ENCODE results near the gene CNOT3. TPM values are rescaled to one million over a fixed set of nuclear protein-coding genes. Genes with fewer than 3 reads are reported as not detected.

CNOT3 gene
- total and polyA plus RNA-seq, 2 of the 13 experiments (the other 11 are each of a cell fraction or from before 2014, with no cell fraction given) = 4.3 to 5.8 TPM

DNA sequence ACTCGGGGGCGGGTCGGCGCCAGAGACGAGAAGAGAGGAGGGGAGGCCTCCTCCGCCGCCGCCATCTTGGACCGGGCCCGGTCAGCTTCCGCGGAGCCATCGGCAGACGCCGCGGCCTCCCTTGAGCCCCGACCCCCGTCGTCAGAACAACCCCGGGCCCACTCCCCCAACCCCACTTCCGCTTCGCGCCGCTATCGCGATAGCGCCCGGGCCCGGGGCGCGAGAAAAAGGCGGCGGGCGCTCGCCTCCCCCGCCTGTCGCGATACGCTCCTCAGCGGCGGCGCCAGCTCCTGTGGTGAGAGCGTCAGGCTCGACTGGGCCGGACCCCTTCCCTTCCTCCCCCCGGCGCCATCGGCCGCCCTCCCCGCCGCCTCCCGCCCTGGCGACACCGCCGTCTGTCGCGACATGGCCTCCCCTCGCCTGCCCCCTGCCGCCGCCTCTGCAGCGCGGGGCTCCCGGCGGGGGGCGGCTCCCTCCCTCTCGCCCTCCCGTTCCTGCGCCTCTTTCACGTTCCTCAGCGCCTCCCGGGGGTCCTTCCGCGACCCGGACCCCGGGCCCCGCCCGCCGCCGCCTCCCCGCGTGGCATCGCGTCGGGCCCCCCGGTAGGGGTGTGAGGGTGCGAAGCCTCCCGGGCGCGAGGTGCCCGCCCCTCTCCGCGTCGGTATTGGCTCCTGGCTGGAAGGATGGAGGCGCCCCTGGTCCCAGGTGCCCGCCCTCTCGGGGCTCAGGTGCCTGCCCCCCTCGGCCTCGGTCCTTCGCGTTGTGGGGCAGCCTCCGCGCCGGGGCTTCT, at the start of gene CNOT3 (continued):
- TF ChIP-seq ZNF138 (CRISPR knock-in tag; IDR thresholded peaks at IDR 0.05; ENCODE audit: low read depth) (no peak), HES4 (CRISPR knock-in tag; IDR thresholded peaks at IDR 0.05; ENCODE audit: borderline replicate concordance) (no peak), ZSCAN20 (CRISPR knock-in tag; IDR thresholded peaks at IDR 0.05; ENCODE audit: borderline replicate concordance) (0 out of 2 replicates have a peak, but pooled peaks have one; percentile 27), SP1 (IDR thresholded peaks at IDR 0.05) (no peak), SP1 (CRISPR knock-in tag; IDR thresholded peaks at IDR 0.05) (no peak), ZSCAN31 (CRISPR knock-in tag; IDR thresholded peaks at IDR 0.05; ENCODE audit: low read depth) (peak; percentile 51; the same call in 1 of the 2 replicates), SRSF1 (optimal IDR thresholded peaks at IDR 0.05; ENCODE audit: low read depth, low read length) (peak; percentile 44), ASH2L (IDR thresholded peaks at IDR 0.05; ENCODE audit: insufficient read length, low read depth, low read length) (peak; percentile 54), NFRKB (IDR thresholded peaks at IDR 0.05) (peak; percentile 89), ERF (CRISPR knock-in tag; IDR thresholded peaks at IDR 0.05) (peak; percentile 43), THYN1 (CRISPR knock-in tag; IDR thresholded peaks at IDR 0.05; ENCODE audit: borderline replicate concordance, low read depth) (no peak), RFXAP (CRISPR knock-in tag; IDR thresholded peaks at IDR 0.05; ENCODE audit: borderline replicate concordance) (peak; percentile 57; the same call in 1 of the 2 replicates), KLF16 (CRISPR knock-in tag; IDR thresholded peaks at IDR 0.05) (peak in 1 of 2 experiments; percentile 37; a peak in 1 of 4 replicates), HOXA5 (CRISPR knock-in tag; IDR thresholded peaks at IDR 0.05) (peak; percentile 45), GATAD2A (CRISPR knock-in tag; IDR thresholded peaks at IDR 0.05) (no peak)

All from HepG2 (cell line).